HepG2 (cell line): ENCODE results near the gene KRTCAP2. TPM values are rescaled to one million over a fixed set of nuclear protein-coding genes. Genes with fewer than 3 reads are reported as not detected.

ENCODE experiments used
- CHD2 ChIP-seq: IDR thresholded peaks from 2 replicates; pipeline ENCODE4 v1.6.1; 2011; ENCODE audit warnings: low read depth, low read length, improper control_type of control experiment
- HNF4A ChIP-seq: sonication (generic); formaldehyde crosslinking; IDR thresholded peaks from 2 replicates; pipeline ENCODE4 v1.4.0; 2020; ENCODE audit warnings: missing genetic modification reagents
- HOXA3 ChIP-seq: sonication (generic); formaldehyde crosslinking; IDR thresholded peaks from 2 replicates; pipeline ENCODE4 v1.5.0; 2020; ENCODE audit warnings: missing genetic modification reagents
- IRF2 ChIP-seq: IDR thresholded peaks from 2 replicates; pipeline ENCODE4 v1.6.1; 2018; ENCODE audit warnings: missing genetic modification reagents, missing compliant biosample characterization
- KLF6 ChIP-seq: IDR thresholded peaks from 2 replicates; pipeline ENCODE4 v1.8.0; 2016; ENCODE audit warnings: missing biosample characterization, missing genetic modification reagents
- MIER3 ChIP-seq: IDR thresholded peaks from 2 replicates; pipeline ENCODE4 v1.6.1; 2016; ENCODE audit warnings: missing compliant biosample characterization, borderline replicate concordance
- PATZ1 ChIP-seq: sonication (generic); formaldehyde crosslinking; IDR thresholded peaks from 2 replicates; pipeline ENCODE4 v1.4.0; 2020; ENCODE audit warnings: missing genetic modification reagents
- REPIN1 ChIP-seq: sonication (generic); formaldehyde crosslinking; IDR thresholded peaks from 2 replicates; pipeline ENCODE4 v1.8.0; 2022; ENCODE audit warnings: missing genetic modification reagents, low read depth, mild to moderate bottlenecking, borderline replicate concordance
- RXRB ChIP-seq: IDR thresholded peaks from 2 replicates; pipeline ENCODE4 v1.6.1; 2016; ENCODE audit warnings: borderline replicate concordance, missing genetic modification reagents, missing compliant biosample characterization
- TCF7L2 ChIP-seq: IDR thresholded peaks from 2 replicates; pipeline ENCODE4 v1.6.1; 2011; ENCODE audit warnings: mild to moderate bottlenecking, low read depth, low read length, moderate library complexity
- TERF1 ChIP-seq: sonication (generic); formaldehyde crosslinking; IDR thresholded peaks from 2 replicates; pipeline ENCODE4 v1.8.0; 2022; ENCODE audit warnings: mild to moderate bottlenecking, missing genetic modification reagents, moderate library complexity
- ZFX ChIP-seq: sonication (generic); formaldehyde crosslinking; IDR thresholded peaks from 2 replicates; pipeline ENCODE4 v1.4.0; 2020; ENCODE audit warnings: mild to moderate bottlenecking, low read depth, missing genetic modification reagents, moderate library complexity
- ZNF484 ChIP-seq: sonication (generic); formaldehyde crosslinking; IDR thresholded peaks from 2 replicates; pipeline ENCODE4 v1.5.1; 2020; ENCODE audit warnings: mild to moderate bottlenecking, low read depth, missing genetic modification reagents, borderline replicate concordance
- ZNF556 ChIP-seq: sonication (generic); formaldehyde crosslinking; IDR thresholded peaks from 2 replicates; pipeline ENCODE4 v1.4.0; 2020; ENCODE audit warnings: mild to moderate bottlenecking, missing genetic modification reagents, borderline replicate concordance
- ZNF646 ChIP-seq: sonication (generic); formaldehyde crosslinking; IDR thresholded peaks from 2 replicates; pipeline ENCODE4 v1.9.0; 2021; ENCODE audit warnings: mild to moderate bottlenecking, missing genetic modification reagents
- ZNF703 ChIP-seq: sonication (generic); formaldehyde crosslinking; IDR thresholded peaks from 2 replicates; pipeline ENCODE4 v1.5.1; 2020; ENCODE audit warnings: missing genetic modification reagents, mild to moderate bottlenecking, moderate library complexity, borderline replicate concordance
- ZNF713 ChIP-seq: sonication (generic); formaldehyde crosslinking; IDR thresholded peaks from 2 replicates; pipeline ENCODE4 v1.4.0; 2020; ENCODE audit warnings: mild to moderate bottlenecking, missing genetic modification reagents
- ZNF800 ChIP-seq: sonication (generic); formaldehyde crosslinking; IDR thresholded peaks from 2 replicates; pipeline ENCODE4 v1.4.0; 2020; ENCODE audit warnings: missing genetic modification reagents
- polyA plus RNA-seq, 8 experiments: library from polyadenylated mRNA; depleted of rRNA in 3 of 8; stranded (reverse) in 7 of 8; unstranded in 1 of 8; fragments of >200 nt; fragmentation: Illumina TruSeq in 4 of 8; extraction: Trizol in 4 of 8; gene quantifications; 2 replicates each; pipeline versions ENCODE4 v1.2.1 to v1.2.3, GENCODE V29; 2011 to 2016; ENCODE audit warnings: low read depth in 4 of 8, missing spikeins in 1 of 8, mixed read lengths in 1 of 8; ENCODE audit not compliant: insufficient read depth in 1 of 8
- total RNA-seq, 5 experiments: library from RNA; depleted of rRNA; stranded (reverse); fragments of >200 nt; fragmentation: Illumina TruSeq; extraction: Trizol; gene quantifications; 2 replicates each; pipeline ENCODE4 v1.2.3, GENCODE V29; 2016; ENCODE audit warnings: low read depth in 1 of 5

Gene KRTCAP2
- total and polyA plus RNA-seq, 2 of the 13 experiments (the other 11 are each of a cell fraction or from before 2014, with no cell fraction given): 77.3 to 79.4 TPM

GRCh38 chr1:155127967-155128754 is 44.9 kb downstream of the KRTCAP2 start (continued):
- 0 out of 2 replicates have a peak, but pooled peaks have one; percentile 22 for TF ChIP-seq REPIN1
- TF ChIP-seq TERF1 (CRISPR knock-in tag): no peak
- peak; percentile 25 for TF ChIP-seq ZFX (CRISPR knock-in tag)
- no peak for TF ChIP-seq RXRB (CRISPR knock-in tag)
- no peak for TF ChIP-seq TCF7L2
- TF ChIP-seq ZNF484 (CRISPR knock-in tag): no peak
- no peak for TF ChIP-seq CHD2
- no peak for TF ChIP-seq ZNF703 (CRISPR knock-in tag)
- TF ChIP-seq IRF2 (CRISPR knock-in tag): no peak
- TF ChIP-seq ZNF646 (CRISPR knock-in tag): no peak
- no peak for TF ChIP-seq ZNF556 (CRISPR knock-in tag)
- no peak for TF ChIP-seq HOXA3 (CRISPR knock-in tag)
- TF ChIP-seq ZNF800: no peak
- TF ChIP-seq PATZ1 (CRISPR knock-in tag): 0 out of 2 replicates have a peak, but pooled peaks have one; percentile 45
- no peak for TF ChIP-seq HNF4A (CRISPR knock-in tag)
- peak; percentile 23; the same call in 1 of the 2 replicates for TF ChIP-seq KLF6 (CRISPR knock-in tag)
- no peak for TF ChIP-seq ZNF713
- TF ChIP-seq MIER3 (CRISPR knock-in tag): no peak
